Hypothalamus (tissue), 51 donors: ENCODE data around the gene SIVA1.

Experiments used
- DNase-seq, 51 donors: peaks; one replicate each; lab custom pipeline; 2025; lab: John Stamatoyannopoulos, UW

Gene SIVA1

DNA sequence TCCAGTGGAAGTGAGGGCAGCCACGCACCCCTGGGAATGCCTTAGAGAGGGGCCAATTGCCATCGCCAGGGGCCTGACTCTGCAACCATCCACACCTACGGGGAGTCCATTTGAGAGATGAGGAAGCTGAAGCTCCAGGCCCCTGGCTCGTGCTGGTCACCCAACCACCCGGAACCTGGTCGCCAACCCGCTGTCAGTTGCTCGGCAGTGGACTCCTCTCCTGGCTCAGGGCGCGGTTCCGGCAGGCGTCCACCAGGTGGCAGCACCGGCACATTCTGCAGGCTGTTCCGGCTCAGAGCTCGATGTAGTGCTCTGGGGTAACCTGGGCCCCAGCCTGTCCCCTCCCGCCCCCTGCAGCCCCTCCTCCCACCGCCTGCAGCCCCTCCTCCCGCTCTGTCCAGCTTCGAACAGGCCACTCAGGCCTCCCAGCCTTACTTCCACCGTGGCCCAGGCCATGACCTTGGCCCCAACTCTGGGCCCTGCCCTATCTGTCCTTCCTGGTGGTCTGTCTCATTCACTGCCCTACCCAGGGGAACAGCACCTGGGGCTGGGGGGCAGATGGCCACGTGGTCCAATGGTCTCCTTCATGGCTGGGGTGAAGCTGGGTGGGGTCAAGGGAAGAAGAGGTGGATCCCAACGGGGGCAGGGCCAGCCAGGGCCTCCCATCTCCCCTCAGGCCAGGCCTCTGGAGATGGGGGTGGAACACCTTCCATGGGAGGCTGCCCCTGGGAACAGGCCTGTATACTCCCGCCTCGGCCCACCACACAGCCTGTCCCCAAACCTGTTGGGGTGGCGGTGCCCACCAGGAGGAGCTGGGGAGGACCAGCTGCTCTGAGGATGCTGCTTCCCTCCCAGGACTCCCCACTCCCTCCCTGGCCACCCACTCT is 15.7 kb downstream of the SIVA1 start:
- peak; percentile 24 to 93 (median 76) for DNase-seq

DNA sequence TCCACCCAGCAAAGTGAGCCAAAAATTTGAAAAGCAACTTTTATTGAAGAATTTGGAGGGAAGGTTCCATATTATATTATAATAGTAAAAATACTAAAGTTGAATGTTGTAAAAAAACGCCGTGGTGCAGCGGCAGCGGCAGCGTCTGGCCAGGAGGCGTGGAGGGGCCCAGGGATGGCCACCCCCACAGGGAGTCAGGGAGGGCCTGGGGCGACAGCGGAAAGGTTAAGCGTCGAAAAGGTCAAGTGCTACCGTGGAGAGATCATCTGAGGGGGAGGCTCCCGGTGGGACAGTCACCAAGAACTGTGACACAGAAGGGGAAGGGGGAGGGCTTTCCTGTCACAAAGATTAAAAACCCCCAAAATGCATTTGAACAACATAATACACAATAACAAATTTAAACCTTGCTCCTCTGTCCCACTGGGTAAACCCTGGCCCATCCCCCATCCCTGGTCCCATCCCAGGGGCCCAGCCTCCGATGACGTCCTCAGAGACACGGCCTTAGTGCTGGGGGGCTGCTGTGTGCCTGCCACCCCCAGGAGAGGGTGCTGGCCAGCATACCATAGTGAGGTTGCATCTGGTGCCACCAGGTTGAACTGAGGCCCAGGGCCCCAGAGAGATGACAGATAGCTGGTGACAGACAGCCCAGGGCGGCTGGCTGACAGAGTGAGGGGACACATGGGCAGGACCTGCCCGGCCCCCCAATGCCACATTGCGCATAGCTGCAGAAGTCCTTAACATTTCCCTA is 16.6 kb downstream of the SIVA1 start:
- DNase-seq: no peak

DNA sequence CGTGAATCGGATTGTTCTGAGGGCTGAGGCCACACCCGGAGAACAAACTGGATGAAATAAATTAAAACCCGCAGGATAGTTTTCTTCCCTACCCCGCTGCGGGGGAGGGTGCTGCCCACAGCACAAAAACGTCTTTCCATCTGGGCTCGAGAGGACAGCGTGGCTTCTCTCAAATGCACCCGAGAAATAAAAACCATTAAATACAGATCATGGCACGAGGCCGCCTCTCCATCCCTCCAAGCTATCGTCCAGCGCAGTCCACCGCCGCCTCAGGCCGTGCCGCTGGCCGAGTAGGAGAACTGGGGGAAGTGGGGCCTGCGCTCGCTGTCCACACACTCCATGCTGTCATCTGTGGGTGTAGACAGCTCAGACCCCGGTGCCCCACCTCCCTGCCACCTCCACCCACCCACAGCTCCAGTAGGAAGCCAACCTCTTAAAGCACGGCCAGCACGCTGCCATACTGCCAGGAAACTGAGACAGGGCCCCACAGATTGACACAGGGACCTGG is 17.2 kb downstream of the SIVA1 start:
- no peak for DNase-seq

DNA sequence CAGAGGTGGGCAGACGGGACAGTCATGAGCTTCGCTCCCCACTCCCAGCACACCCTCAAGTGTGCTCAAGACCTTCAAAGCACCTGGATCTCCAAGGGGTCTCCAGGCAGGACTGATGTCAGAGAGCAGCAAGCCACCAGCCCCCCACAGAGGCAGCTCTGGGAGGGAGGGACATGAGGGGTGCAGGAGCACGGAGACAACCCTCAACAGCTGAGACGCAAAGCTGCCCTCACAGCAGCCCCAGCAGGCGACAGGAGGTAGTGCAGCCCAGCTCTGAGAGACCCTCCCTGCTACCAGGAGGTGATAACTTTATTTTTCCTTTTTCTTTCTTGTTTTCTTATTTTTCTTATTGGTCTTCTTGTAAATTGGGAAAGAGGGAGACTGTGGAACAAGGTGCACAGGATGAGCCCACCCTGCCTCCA is 17.9 kb downstream of the SIVA1 start:
- no peak for DNase-seq

DNA sequence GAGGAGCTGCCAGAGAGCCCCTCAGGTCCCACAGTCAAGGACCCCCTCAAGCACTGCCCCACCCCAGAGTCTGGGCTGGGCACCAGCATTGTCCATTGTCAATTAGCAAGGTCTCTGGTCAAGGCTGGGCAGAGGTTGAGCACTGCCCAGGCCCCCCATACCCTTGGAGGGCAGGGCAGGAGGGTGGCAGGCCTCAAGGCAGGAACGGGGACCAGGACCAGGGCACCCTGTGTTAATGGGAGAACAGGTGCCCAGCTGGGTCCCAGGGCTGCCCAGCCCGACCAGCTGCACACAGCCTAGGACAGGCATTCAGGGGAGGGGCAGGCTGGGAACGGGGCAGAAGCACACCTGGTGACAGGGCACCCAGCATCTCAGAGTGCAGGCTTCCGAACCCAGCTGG is 18.4 kb downstream of the SIVA1 start:
- DNase-seq: no peak

DNA sequence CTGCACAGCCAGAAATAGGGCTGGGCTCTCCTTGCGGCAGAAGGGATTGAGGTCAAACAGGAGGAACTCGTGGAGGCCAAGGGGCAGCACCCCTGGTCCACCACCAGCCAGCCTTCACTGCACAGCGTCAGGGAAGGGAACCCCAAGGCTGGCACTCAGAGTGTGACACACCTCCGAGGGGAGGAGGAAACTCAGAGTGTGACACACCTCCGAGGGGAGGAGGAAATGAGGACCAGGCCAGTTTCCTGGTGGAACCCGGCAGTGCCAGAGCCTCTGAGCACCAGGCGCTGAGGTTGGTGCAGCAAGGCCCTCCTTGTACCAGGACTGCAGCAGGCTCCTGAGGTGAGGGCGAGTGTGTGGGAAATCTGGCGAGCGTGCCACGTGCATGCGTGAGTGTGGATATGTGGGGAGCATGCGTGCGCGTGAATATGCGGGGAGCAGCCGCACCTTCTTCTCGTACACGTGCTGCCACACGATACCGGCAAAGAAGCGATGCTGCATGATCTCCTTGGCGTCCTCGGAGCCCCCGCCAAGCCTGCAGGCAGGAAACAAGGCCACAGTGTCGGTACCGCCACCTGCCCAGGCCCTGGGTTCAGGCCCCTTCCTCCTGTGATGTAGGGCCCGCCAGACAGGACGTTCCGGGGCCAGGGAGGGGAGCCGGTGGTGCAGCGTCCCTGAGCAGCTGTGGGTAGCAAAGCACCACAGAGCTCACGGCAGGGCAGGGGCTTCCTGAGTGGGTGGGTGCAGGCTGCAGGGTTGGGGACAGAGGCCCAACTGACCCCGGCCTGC is 19.2 kb downstream of the SIVA1 start:
- no peak for DNase-seq

DNA sequence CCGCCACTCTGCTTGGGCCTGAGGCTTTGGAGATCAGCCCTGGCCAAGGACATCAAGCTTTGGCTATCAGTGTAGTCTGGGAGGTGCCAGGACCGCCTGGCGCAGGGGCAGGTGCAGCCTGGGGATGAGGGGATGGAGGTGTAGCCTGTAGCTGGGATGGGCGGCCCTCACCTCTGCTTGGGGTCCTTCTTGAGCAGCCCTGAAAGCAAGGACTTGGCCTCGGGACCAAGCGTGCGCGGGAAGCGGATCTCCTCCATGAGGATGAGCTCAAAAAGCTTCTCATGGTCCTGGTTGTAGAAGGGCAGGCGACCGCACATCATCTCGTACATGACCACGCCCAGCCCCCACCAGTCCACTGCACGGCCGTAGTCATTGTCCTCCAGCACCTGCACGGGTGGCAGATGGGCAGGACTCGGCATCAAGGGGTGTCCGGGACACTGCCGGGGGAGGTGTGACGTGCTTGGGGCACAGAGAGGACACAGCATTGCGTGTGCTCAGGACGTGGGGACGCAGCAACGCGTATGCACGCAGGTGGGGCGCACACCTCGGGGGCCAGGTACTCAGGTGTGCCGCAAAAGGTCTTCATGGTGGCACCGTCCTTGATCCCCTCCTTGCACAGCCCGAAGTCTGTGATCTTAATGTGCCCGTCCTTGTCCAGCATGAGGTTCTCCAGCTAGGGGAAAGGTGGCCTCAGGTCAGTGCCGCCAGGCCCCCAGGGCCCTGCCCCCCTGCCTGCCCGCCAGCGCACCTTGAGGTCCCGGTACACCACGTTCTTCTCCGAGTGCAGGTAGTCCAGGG is 20.0 kb downstream of the SIVA1 start:
- no peak for DNase-seq

DNA sequence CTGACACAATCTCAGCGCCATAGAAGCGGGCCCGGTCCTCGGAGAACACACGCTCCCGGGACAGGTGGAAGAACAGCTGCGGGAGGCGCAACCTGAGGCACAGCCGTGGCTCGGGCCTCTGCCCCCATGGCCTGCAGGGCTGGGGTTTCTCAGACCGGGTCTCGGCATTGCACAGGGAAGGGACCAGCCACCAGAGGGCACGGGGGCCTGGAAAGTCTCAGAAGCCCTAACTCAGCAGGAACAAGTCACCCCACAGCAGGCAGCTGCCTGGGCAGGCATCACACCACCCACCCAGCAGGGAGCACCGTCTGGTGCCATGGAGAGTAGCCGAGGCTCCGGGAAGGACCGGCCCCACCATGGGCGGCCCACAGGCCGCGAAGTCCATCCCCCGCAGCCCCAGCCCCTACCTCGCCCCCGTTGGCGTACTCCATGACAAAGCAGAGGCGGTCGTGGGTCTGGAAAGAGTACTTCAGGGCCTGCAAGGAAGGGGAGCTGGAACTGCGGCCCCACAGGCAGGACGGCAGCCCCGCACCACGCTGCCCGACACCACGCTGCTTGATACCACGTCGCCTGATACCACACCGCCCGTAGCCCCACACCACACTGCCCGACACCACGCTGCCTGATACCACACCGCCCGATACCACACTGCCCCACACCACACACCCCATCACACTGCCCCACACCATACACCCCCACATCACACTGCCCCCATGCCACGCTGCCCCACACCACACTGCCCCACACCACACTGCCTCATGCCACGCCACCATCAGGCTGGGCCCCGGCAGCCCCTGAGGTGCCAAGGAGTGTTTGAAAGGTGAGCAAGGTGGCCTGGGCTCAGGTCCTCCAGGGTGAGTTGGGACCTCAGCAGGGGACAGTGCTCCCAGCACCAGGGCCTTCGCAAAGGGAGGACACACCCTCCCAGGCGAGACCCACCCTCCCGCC is 20.8 kb downstream of the SIVA1 start:
- DNase-seq: peak in 1 of 51 donors; percentile 100

DNA sequence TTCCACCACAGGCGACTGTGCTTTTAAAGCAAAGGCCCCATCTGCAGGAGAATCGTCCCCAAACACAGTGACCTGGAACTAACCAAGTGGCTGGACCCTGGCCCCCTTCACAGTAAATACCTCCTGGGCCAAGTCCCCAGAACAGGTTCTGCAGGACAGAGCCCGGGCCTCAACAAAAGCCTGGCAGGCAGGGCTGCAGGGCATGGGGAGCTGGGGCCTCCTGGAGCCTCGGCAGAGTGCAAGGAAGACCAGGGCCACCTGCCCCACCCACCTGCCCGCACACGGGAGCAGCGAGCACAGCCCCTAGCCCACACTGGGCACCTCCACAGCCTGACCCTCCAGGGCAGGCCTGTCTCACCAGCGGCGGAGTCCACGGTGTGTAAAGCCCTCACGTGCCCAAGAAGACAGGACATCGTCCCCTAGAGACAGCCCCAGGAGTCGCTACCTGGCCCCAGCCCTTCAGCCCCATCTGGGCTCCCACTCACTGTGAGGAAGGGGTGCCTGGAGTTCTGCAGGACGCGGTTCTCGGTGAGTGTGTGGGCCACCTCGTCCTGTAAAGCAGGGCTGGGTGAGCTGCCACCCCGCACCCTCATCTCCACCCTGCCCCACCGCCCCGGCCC is 21.6 kb downstream of the SIVA1 start:
- DNase-seq: no peak

DNA sequence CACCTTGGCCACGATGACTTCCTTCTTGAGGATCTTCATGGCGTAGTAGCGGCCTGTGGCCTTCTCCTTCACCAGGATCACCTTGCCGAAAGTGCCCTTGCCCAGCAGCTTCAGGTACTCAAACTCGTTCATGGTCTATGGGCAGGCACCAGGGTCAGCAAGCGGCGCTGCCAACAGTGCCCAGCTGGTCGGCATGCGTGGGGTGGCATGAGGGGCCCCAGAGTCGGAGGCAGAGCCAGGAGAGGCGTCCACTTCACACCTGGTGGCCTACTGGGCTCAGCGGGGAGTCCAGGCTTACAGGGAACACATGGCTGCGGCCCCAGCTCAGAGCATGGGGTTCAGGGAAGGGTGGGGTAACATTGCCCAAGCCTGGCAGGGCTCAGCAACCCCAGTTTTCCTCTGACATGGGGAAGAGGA is 22.1 kb downstream of the SIVA1 start:
- DNase-seq: no peak

DNA sequence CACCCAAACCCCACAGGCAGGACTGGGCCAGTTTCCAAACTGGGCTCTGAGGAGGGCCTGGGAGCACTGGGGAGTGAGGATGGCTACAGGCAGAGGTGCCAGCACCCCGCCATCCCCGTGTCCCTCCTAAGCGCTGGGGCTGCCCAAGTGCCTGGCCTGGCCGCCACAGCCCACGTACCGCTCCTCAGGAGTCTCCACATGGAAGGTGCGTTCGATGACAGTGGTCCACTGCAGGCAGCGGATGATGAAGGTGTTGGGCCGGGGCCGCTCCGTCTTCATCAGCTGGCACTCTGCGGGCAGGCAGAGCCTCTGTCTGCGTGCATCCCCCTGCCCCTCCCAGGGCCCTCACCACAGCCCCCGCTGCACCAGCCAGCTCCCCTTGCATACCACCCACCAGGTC is 23.5 kb downstream of the SIVA1 start:
- no peak for DNase-seq

DNA sequence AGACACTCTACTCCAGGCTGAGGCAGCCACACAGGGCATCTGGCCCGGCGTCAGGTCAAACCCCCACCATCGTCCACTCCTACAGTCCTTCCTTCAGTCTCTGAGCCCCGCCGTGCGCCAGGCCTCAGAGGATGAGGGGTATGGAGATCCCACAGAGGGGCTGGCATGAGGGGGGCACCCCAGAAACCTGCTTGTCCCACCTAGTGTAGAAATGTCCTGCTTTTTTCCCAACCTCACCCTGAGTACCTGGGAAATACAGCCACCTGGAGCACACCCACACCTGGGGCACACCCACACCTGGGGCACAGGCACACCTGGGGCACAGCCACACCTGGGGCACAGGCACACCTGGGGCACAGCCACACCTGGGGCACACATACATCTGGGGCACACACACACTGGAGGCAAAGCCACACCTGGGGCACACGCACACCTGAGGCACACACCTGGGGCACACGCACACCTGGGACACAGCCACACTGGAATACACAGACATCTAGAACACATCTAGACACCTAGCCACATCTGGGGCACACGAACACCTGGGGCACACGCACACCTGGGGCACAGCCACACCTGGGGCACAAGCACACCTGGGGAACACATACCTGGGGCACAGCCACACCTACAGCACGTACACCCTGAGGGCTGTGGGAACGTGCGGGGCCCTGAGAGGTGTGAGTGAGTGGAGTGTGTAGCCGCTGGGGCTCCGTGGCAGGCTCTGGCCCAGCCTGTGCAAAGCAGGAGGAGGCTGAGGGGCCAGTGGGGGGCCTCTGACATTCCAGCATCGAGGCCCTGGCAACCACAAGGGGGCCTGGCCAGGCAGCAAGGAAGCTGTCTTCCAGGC is 24.2 kb downstream of the SIVA1 start:
- DNase-seq: peak in 1 of 51 donors; percentile 100

DNA sequence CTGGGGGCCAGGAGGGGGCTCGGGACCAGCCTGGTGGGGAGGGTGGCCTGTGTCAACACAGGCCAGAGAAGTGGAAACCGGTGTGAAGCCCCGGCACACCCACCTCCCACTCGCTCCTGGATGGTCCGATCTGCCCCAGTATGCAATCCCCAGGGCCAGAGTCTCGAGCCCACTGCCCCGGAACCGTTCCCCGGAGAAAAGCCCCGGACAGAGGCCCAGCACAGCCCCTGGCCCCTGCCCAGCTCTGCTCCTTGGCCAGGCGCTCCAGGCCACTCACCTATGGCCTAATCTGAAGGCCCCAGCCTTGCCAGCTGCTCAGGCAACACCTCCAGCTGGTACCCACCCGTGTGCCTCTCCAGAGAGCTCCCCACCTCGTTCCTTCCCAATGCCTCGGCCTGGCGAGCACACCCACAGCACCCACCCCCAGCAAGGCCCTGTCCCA is 24.9 kb downstream of the SIVA1 start:
- peak in 1 of 51 donors; percentile 66 for DNase-seq

DNA sequence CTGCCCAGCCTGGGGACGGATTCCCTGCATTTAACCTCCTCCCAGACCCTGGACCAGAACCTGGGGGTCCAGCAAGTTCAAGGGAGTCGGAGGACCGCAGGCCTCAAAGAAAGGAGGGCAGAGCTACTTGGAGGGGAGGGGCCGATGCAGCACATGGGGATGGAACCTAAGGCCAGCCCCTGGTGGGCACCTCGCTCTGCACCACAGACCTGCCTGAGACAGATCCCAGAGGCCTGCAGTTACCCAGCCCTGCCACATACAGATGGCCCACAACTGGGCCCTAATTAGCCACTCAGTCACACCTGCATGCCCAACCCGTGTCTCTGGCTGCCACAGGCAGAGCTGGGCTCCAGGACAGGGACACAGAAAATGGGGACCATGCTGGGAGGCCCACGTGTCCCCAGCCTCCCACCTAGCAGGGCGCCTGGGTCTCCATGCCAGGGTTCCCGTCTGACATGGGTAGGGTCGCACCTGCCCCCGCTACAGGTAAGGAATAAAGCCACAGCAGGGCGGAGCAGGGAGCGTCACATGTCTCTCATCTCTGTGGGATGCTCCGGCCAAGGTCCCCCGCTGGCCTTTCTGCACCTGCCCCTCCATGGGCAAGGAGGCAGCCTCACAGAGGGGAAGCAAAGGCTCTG is 25.9 kb downstream of the SIVA1 start:
- no peak for DNase-seq

DNA sequence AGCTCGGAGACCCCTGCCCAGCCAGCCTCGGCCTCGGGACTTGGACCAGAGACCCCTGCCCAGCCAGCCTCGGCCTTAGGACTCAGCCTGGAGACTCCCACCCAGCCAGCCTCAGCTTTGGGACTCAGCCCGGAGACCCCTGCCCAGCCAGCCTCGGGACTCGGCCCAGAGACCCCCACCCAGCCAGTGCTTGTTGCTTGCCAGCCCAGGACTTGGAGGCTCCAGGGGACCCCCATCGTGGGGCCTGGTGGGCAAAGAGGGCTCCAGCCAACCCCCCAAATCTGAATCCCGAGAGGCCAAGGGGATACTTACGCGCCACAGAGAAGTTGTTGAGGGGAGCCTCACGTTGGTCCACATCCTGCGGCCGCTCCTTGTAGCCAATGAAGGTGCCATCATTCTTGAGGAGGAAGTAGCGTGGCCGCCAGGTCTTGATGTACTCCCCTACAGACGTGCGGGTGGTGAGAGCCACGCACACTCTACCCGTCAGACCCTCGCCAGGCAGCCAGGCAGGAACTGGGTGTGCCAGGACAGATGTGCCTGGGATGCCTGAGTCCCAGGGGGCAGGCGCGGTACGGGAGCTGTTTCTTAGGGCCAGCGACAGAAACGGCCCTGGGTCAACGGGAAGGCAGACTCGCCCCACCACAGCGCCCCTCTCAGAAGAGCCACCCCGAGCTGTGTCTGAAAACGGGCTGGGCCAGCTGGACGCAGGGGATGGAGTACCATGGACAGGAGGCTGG is 27.0 kb downstream of the SIVA1 start:
- DNase-seq: no peak

DNA sequence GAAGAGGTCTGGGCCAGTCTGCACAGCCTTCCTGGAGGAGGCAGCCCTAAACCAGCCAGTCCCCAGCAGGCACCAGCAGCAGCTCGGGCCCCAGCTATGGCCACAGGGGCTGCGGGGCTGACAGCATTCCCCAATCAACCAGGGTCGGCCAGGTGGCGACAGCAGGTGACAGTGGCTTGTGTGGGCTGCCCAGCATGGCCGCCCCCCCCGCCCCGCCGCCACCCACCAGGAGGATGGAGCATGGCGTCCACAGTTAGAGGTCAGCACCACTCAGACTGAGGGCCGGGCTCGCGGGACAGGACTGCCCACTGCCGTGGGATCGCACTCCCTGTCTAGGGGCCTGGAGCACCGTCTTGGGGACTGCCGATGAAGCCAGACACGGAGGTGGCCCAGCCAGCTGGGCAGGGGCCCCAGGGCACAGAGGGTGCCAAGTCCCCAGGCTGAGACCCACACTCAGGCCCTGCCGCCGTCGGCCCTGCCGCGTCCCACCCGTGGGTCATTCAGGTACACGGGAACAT is 27.6 kb downstream of the SIVA1 start:
- DNase-seq: no peak
